Body of pancreas (tissue), 4 donors: Measurements from ENCODE around the gene IQGAP2.

ENCODE experiments used
- POLR2A ChIP-seq, 3 donors: fragments of 450-650 bp; IDR thresholded peaks; one replicate each; pipeline ENCODE4 v1.6.1; 2016; ENCODE audit warnings: antibody characterized with exemption in 3 of 3, mild to moderate bottlenecking in 2 of 3
- TF ChIP-seq, protein P1 (sequence below), 7 experiments: fragments of 450-650 bp in 4 of 7; fragments of 200-600 bp in 3 of 7; sonication (generic) in 3 of 7; IDR thresholded peaks; one replicate each; pipeline ENCODE4 v1.5.1; 2016 to 2019; ENCODE audit warnings: antibody characterized with exemption in 7 of 7

DNA sequence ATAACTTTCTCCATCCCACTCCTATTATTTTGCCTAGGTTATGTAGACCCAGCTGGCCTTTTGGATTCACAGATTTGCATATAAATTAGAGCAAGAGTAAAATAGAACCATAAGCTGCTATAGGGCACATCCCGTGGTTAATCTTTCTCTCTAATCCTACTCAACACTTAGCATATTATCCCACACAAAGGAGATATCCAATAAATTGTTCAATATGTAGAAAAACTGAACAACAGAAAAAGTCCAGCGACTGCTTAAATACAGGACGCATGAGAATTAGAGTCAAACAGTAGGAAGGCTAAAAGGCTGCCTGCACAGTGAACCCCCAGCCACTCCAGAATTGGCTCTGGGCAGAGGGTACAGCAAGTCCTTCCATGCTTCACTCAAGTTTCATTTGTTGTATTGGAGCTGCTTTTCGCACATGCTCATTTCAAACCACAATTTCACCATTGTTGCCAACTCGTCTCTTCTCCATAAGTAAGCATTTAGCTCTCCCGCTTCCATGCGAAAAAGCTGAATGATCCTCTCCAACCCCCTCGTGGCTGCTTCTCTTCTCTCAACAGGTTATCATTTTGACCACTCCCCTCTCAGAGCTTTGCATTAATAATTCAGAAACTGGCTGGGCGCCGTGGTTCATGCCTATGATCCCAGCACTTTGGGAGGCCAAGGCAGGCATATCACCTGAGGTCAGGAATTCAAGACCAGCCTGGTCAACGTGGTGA is 14.1 kb upstream of the IQGAP2 start:
- TF ChIP-seq, protein P1, sequence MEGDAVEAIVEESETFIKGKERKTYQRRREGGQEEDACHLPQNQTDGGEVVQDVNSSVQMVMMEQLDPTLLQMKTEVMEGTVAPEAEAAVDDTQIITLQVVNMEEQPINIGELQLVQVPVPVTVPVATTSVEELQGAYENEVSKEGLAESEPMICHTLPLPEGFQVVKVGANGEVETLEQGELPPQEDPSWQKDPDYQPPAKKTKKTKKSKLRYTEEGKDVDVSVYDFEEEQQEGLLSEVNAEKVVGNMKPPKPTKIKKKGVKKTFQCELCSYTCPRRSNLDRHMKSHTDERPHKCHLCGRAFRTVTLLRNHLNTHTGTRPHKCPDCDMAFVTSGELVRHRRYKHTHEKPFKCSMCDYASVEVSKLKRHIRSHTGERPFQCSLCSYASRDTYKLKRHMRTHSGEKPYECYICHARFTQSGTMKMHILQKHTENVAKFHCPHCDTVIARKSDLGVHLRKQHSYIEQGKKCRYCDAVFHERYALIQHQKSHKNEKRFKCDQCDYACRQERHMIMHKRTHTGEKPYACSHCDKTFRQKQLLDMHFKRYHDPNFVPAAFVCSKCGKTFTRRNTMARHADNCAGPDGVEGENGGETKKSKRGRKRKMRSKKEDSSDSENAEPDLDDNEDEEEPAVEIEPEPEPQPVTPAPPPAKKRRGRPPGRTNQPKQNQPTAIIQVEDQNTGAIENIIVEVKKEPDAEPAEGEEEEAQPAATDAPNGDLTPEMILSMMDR (IDR thresholded peaks at IDR 0.05), result no peak
- no peak for TF ChIP-seq POLR2A (IDR thresholded peaks at IDR 0.05)
